ENCODE results near the gene PTPRG.

The PTPRG gene

GRCh38 chr3:62248734-62249483, 687.5 kb downstream of the PTPRG start:
- no peak overlapping the region for H3K4me3 ChIP-seq (ENCODE audit: low read length, poor library complexity, severe bottlenecking)
- no peaks in the 10 kb centered on the region; the same call in 1 of the 2 replicates for H3K36me3 ChIP-seq (ENCODE audit: insufficient read depth, low read length)
- TF ChIP-seq, protein P1, sequence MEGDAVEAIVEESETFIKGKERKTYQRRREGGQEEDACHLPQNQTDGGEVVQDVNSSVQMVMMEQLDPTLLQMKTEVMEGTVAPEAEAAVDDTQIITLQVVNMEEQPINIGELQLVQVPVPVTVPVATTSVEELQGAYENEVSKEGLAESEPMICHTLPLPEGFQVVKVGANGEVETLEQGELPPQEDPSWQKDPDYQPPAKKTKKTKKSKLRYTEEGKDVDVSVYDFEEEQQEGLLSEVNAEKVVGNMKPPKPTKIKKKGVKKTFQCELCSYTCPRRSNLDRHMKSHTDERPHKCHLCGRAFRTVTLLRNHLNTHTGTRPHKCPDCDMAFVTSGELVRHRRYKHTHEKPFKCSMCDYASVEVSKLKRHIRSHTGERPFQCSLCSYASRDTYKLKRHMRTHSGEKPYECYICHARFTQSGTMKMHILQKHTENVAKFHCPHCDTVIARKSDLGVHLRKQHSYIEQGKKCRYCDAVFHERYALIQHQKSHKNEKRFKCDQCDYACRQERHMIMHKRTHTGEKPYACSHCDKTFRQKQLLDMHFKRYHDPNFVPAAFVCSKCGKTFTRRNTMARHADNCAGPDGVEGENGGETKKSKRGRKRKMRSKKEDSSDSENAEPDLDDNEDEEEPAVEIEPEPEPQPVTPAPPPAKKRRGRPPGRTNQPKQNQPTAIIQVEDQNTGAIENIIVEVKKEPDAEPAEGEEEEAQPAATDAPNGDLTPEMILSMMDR (conservative IDR thresholded peaks at IDR 0.05; ENCODE audit: low read length) = no peak
- no peak for TF ChIP-seq EZH2phosphoT487 (IDR thresholded peaks at IDR 0.05; ENCODE audit: borderline replicate concordance)
- H3K4me1 ChIP-seq (ENCODE audit: insufficient read depth, low read length, poor library complexity, severe bottlenecking) = peaks cover 8% of the 10 kb centered on the region
- H3K9ac ChIP-seq (ENCODE audit: low read depth, low read length, poor library complexity, severe bottlenecking) = no peak overlapping the region
- H3K79me2 ChIP-seq (ENCODE audit: insufficient read depth, low read length) = no peaks in the 10 kb centered on the region
- no peaks in the 10 kb centered on the region for H3K9me2 ChIP-seq (replicated peaks; ENCODE audit: low read depth, low read length)
- no peaks in the 10 kb centered on the region for H3K9me3 ChIP-seq (ENCODE audit: insufficient read depth, low read depth, low read length)
- no peak overlapping the region for H3K4me2 ChIP-seq (ENCODE audit: low read depth, low read length, poor library complexity, severe bottlenecking)
- H4K20me1 ChIP-seq (ENCODE audit: insufficient read depth, low read length, poor library complexity, severe bottlenecking) = no peaks in the 10 kb centered on the region
- no peaks in the 10 kb centered on the region for H3K27me3 ChIP-seq (ENCODE audit: insufficient read depth, low read length, poor library complexity, severe bottlenecking)
- no peaks in the 10 kb centered on the region for H3F3A ChIP-seq (ENCODE audit: low read depth)
- H2AFZ ChIP-seq (ENCODE audit: low read length) = no peak overlapping the region

DNA sequence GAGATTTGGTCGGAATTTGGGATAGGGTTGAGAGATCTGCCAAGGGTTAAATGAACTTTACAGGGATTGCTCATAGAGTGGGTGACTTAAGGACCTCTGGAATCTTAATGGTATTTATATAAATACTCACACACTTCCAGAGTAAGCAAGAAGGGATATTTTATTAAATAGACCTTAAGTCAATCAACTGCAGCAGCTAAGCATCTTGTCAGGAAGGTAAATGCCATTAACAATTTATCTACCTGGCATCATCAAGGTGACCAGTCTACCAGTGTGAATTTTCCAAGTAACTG, 688.1 kb downstream of the PTPRG start:
- Histone ChIP-seq H3F3A (ENCODE audit: low read depth) (no peaks in the 10 kb centered on the region), H3K9me2 (replicated peaks; ENCODE audit: low read depth, low read length) (no peaks in the 10 kb centered on the region), H3K27me3 (ENCODE audit: insufficient read depth, low read length, poor library complexity, severe bottlenecking) (no peaks in the 10 kb centered on the region), H3K4me2 (ENCODE audit: low read depth, low read length, poor library complexity, severe bottlenecking) (no peak overlapping the region), H4K20me1 (ENCODE audit: insufficient read depth, low read length, poor library complexity, severe bottlenecking) (no peaks in the 10 kb centered on the region), H3K36me3 (ENCODE audit: insufficient read depth, low read length) (no peaks in the 10 kb centered on the region), H2AFZ (ENCODE audit: low read length) (no peak overlapping the region), H3K9me3 (ENCODE audit: insufficient read depth, low read depth, low read length) (no peaks in the 10 kb centered on the region), H3K4me3 (ENCODE audit: low read length, poor library complexity, severe bottlenecking) (no peak overlapping the region), H3K79me2 (ENCODE audit: insufficient read depth, low read length) (no peaks in the 10 kb centered on the region), H3K9ac (ENCODE audit: low read depth, low read length, poor library complexity, severe bottlenecking) (no peak overlapping the region), H3K4me1 (ENCODE audit: insufficient read depth, low read length, poor library complexity, severe bottlenecking) (peaks cover 7% of the 10 kb centered on the region)
- TF ChIP-seq, protein P1 (conservative IDR thresholded peaks at IDR 0.05; ENCODE audit: low read length) = no peak
- TF ChIP-seq EZH2phosphoT487 (IDR thresholded peaks at IDR 0.05; ENCODE audit: borderline replicate concordance) = no peak

- no peak for TF ChIP-seq EZH2phosphoT487 (IDR thresholded peaks at IDR 0.05; ENCODE audit: borderline replicate concordance)
- TF ChIP-seq, protein P1 (conservative IDR thresholded peaks at IDR 0.05; ENCODE audit: low read length) = no peak
- Histone ChIP-seq H3K27me3 (ENCODE audit: insufficient read depth, low read length, poor library complexity, severe bottlenecking) (no peaks in the 10 kb centered on the region), H3K36me3 (ENCODE audit: insufficient read depth, low read length) (no peaks in the 10 kb centered on the region), H3F3A (ENCODE audit: low read depth) (no peaks in the 10 kb centered on the region), H3K79me2 (ENCODE audit: insufficient read depth, low read length) (no peaks in the 10 kb centered on the region), H3K4me2 (ENCODE audit: low read depth, low read length, poor library complexity, severe bottlenecking) (no peak overlapping the region), H3K4me3 (ENCODE audit: low read length, poor library complexity, severe bottlenecking) (no peak overlapping the region), H3K4me1 (ENCODE audit: insufficient read depth, low read length, poor library complexity, severe bottlenecking) (peaks cover 2% of the 10 kb centered on the region), H3K9me3 (ENCODE audit: insufficient read depth, low read depth, low read length) (no peaks in the 10 kb centered on the region), H3K9me2 (replicated peaks; ENCODE audit: low read depth, low read length) (no peaks in the 10 kb centered on the region), H4K20me1 (ENCODE audit: insufficient read depth, low read length, poor library complexity, severe bottlenecking) (no peaks in the 10 kb centered on the region), H2AFZ (ENCODE audit: low read length) (no peak overlapping the region), H3K9ac (ENCODE audit: low read depth, low read length, poor library complexity, severe bottlenecking) (no peak overlapping the region)
Measured at GRCh38 chr3:62249855-62250543, 688.6 kb downstream of the PTPRG start.

All from Loucy (cell line).